AG09319 (cell line): ENCODE data around the gene PML.

ENCODE experiments used
- DNase-seq: peaks from one replicate; pipeline ENCODE4 v3.0.0-alpha.2; 2010; ENCODE audit warnings: low read depth; ENCODE audit errors: extremely low read depth
- CTCF ChIP-seq: IDR thresholded peaks from 2 replicates; pipeline ENCODE4 v1.5.1; 2011; ENCODE audit warnings: low read depth, mild to moderate bottlenecking, inconsistent platforms, low read length, moderate library complexity

PML gene

GRCh38 chr15:73952913-73953750 is 41.4 kb upstream of the PML start:
- TF ChIP-seq CTCF, result no peak
- no peak for DNase-seq

- no peak for DNase-seq
- no peak for TF ChIP-seq CTCF
These were observed 40.0 kb upstream of the PML start for GRCh38 chr15:73954188-73955145.

- no peak for DNase-seq
- no peak for TF ChIP-seq CTCF
These were observed 39.2 kb upstream of the PML start for GRCh38 chr15:73955326-73955725.

GRCh38 chr15:73955861-73956742 is 38.4 kb upstream of the PML start:
- no peak for TF ChIP-seq CTCF
- no peak for DNase-seq

GRCh38 chr15:73956743-73957135 is 37.8 kb upstream of the PML start:
- no peak for TF ChIP-seq CTCF
- peak; percentile 74 for DNase-seq

GRCh38 chr15:73957276-73957675 is 37.2 kb upstream of the PML start:
- DNase-seq, result no peak
- no peak for TF ChIP-seq CTCF
